ENCODE results near the gene NEGR1.

Gene NEGR1

GRCh38 chr1:72186733-72187307 lies 95.5 kb downstream of the NEGR1 start:
- TF ChIP-seq CTCF (IDR thresholded peaks at IDR 0.05), result peak; percentile 31; the same call in 1 of the 2 replicates

GRCh38 chr1:72184099-72184701 lies 98.1 kb downstream of the NEGR1 start:
- TF ChIP-seq CTCF (IDR thresholded peaks at IDR 0.05), result no peak

- TF ChIP-seq CTCF (IDR thresholded peaks at IDR 0.05), result no peak
These were observed 99.5 kb downstream of the NEGR1 start for GRCh38 chr1:72182859-72183258.

GRCh38 chr1:72178266-72178665 lies 104.1 kb downstream of the NEGR1 start:
- TF ChIP-seq CTCF (IDR thresholded peaks at IDR 0.05), result no peak

GRCh38 chr1:72177711-72178110 lies 104.6 kb downstream of the NEGR1 start:
- TF ChIP-seq CTCF (IDR thresholded peaks at IDR 0.05), result no peak

- TF ChIP-seq CTCF (IDR thresholded peaks at IDR 0.05), result no peak
These were observed 112.1 kb downstream of the NEGR1 start for GRCh38 chr1:72170246-72170645.

GRCh38 chr1:72166426-72166825 lies 115.9 kb downstream of the NEGR1 start:
- TF ChIP-seq CTCF (IDR thresholded peaks at IDR 0.05), result no peak

- TF ChIP-seq CTCF (IDR thresholded peaks at IDR 0.05), result no peak
These were observed 131.8 kb downstream of the NEGR1 start for GRCh38 chr1:72150508-72150907.
